ENCODE data around the gene ARHGAP24.

GRCh38 chr4:85821688-85822455, 346.9 kb downstream of the ARHGAP24 start:
- no peak for TF ChIP-seq POLR2A (IDR thresholded peaks at IDR 0.05)
- TF ChIP-seq CTCF (IDR thresholded peaks at IDR 0.05) = no peak

All from right lobe of liver (tissue), 4 donors.